ENCODE data around the gene SEMA6A. TPM values are rescaled to one million over a fixed set of nuclear protein-coding genes. Genes with fewer than 3 reads are reported as not detected.

The SEMA6A gene
- total RNA-seq, 2 donors from 2014 or later = 7.4 to 11.4 TPM

GRCh38 chr5:116437351-116437705 lies 137.3 kb downstream of the SEMA6A start:
- H3K27me3 ChIP-seq (replicated peaks; ENCODE audit: insufficient read depth) = no peaks in the 10 kb centered on the region
- no peak overlapping the region for H3K4me3 ChIP-seq
- H3K27ac ChIP-seq = no peak overlapping the region
- ATAC-seq (ENCODE audit: insufficient number of reproducible peaks, low FRiP score, low read depth) = no peak
- H3K36me3 ChIP-seq = no peaks in the 10 kb centered on the region
- H3K4me1 ChIP-seq (ENCODE audit: control insufficient read depth in 1 of 2, low read depth in 2 of 2) = no peaks in the 10 kb centered on the region
- no peak for DNase-seq (ENCODE audit: low spot score)
- no peak for TF ChIP-seq CTCF (IDR thresholded peaks at IDR 0.05)
- no peaks in the 10 kb centered on the region for H3K9me3 ChIP-seq

- Histone ChIP-seq H3K4me1 (ENCODE audit: control insufficient read depth in 1 of 2, low read depth in 2 of 2) (no peaks in the 10 kb centered on the region), H3K27ac (no peak overlapping the region), H3K9me3 (no peaks in the 10 kb centered on the region), H3K27me3 (replicated peaks; ENCODE audit: insufficient read depth) (no peaks in the 10 kb centered on the region), H3K4me3 (no peak overlapping the region), H3K36me3 (no peaks in the 10 kb centered on the region)
- DNase-seq (ENCODE audit: low spot score) (no peak), ATAC-seq (ENCODE audit: insufficient number of reproducible peaks, low FRiP score, low read depth) (no peak)
- TF ChIP-seq CTCF (IDR thresholded peaks at IDR 0.05) = no peak
These were observed 137.8 kb downstream of the SEMA6A start for GRCh38 chr5:116436674-116437350.

- H3K36me3 ChIP-seq = no peaks in the 10 kb centered on the region
- TF ChIP-seq CTCF (IDR thresholded peaks at IDR 0.05) = no peak
- no peak overlapping the region for H3K4me3 ChIP-seq
- H3K9me3 ChIP-seq = no peaks in the 10 kb centered on the region
- H3K27me3 ChIP-seq (replicated peaks; ENCODE audit: insufficient read depth) = no peaks in the 10 kb centered on the region
- DNase-seq (ENCODE audit: low spot score) (no peak), ATAC-seq (ENCODE audit: insufficient number of reproducible peaks, low FRiP score, low read depth) (no peak)
- H3K4me1 ChIP-seq (ENCODE audit: control insufficient read depth in 1 of 2, low read depth in 2 of 2) = no peaks in the 10 kb centered on the region
- no peak overlapping the region for H3K27ac ChIP-seq
These were observed 145.7 kb downstream of the SEMA6A start for GRCh38 chr5:116428966-116429365.

GRCh38 chr5:116428413-116428812 lies 146.2 kb downstream of the SEMA6A start:
- Histone ChIP-seq H3K27ac (no peak overlapping the region), H3K27me3 (replicated peaks; ENCODE audit: insufficient read depth) (no peaks in the 10 kb centered on the region), H3K4me1 (ENCODE audit: control insufficient read depth in 1 of 2, low read depth in 2 of 2) (no peaks in the 10 kb centered on the region), H3K36me3 (no peaks in the 10 kb centered on the region), H3K9me3 (no peaks in the 10 kb centered on the region), H3K4me3 (no peak overlapping the region)
- no peak for DNase-seq (ENCODE audit: low spot score)
- TF ChIP-seq CTCF (IDR thresholded peaks at IDR 0.05) = no peak
- no peak for ATAC-seq (ENCODE audit: insufficient number of reproducible peaks, low FRiP score, low read depth)

GRCh38 chr5:116424951-116425350 lies 149.7 kb downstream of the SEMA6A start:
- Histone ChIP-seq H3K4me3 (no peak overlapping the region), H3K4me1 (ENCODE audit: control insufficient read depth in 1 of 2, low read depth in 2 of 2) (no peaks in the 10 kb centered on the region), H3K9me3 (no peaks in the 10 kb centered on the region), H3K27ac (no peak overlapping the region), H3K36me3 (no peaks in the 10 kb centered on the region), H3K27me3 (replicated peaks; ENCODE audit: insufficient read depth) (no peaks in the 10 kb centered on the region)
- ATAC-seq (ENCODE audit: insufficient number of reproducible peaks, low FRiP score, low read depth) (no peak), DNase-seq (ENCODE audit: low spot score) (no peak)
- TF ChIP-seq CTCF (IDR thresholded peaks at IDR 0.05) = no peak
